OCI-LY3 (cell line): ENCODE data around the gene CREB3.

ENCODE experiments used
- H2AFZ ChIP-seq: fragments of 200-600, 300-600 bp; shearing (Covaris generic); 2 replicates; pipeline ENCODE4 v1.6.0; 2014; ENCODE audit warnings: antibody characterized with exemption, low read depth, low read length
- H3K27ac ChIP-seq: fragments of 200-600, 300-600 bp; sonication (generic); 2 replicates; pipeline ENCODE4 v1.5.1; 2014; ENCODE audit warnings: mild to moderate bottlenecking, low read length, moderate library complexity, mixed read lengths
- H3K27me3 ChIP-seq: fragments of 200-600, 300-600 bp; sonication (generic); 2 replicates; pipeline ENCODE4 v1.6.1; 2014; ENCODE audit warnings: low read depth, low read length, mixed read lengths
- H3K36me3 ChIP-seq: fragments of 200-600, 300-600 bp; sonication (generic); replicated peaks from 2 replicates; pipeline ENCODE3; 2014; ENCODE audit warnings: low read depth, low read length, mixed read lengths
- H3K4me1 ChIP-seq: fragments of 300-600, 200-600 bp; sonication (generic); 2 replicates; pipeline ENCODE4 v1.6.1; 2014; ENCODE audit warnings: low read length, mixed read lengths
- H3K4me2 ChIP-seq: fragments of 200-600, 300-600 bp; sonication (generic); 2 replicates; pipeline ENCODE4 v1.6.1; 2014; ENCODE audit warnings: low read length, mixed read lengths
- H3K4me3 ChIP-seq: fragments of 300-600, 200-600 bp; sonication (generic); 2 replicates; pipeline ENCODE4 v1.5.1; 2014; ENCODE audit warnings: antibody characterized with exemption, mild to moderate bottlenecking, low read length, moderate library complexity
- H3K79me2 ChIP-seq: fragments of 300-600, 200-600 bp; shearing (Covaris generic); 2 replicates; pipeline ENCODE4 v1.6.1; 2014; ENCODE audit warnings: mild to moderate bottlenecking, low read length, mixed read lengths
- H3K9ac ChIP-seq: fragments of 300-600, 200-600 bp; shearing (Covaris generic); 2 replicates; pipeline ENCODE4 v1.6.0; 2014; ENCODE audit warnings: mild to moderate bottlenecking, low read length, moderate library complexity
- H3K9me3 ChIP-seq: fragments of 200-600, 300-600 bp; shearing (Covaris generic); 2 replicates; pipeline ENCODE4 v1.6.1; 2014; ENCODE audit warnings: low read length, mixed read lengths; ENCODE audit not compliant: insufficient read depth
- H4K20me1 ChIP-seq: fragments of 200-600, 300-600 bp; sonication (generic); 2 replicates; pipeline ENCODE4 v1.6.1; 2016; ENCODE audit warnings: low read length, mixed read lengths; ENCODE audit not compliant: insufficient read depth
- CTCF ChIP-seq: fragments of 200-600, 300-600 bp; sonication (generic); IDR thresholded peaks from 2 replicates; pipeline ENCODE4 v1.5.1; 2014; ENCODE audit warnings: antibody characterized with exemption, low read length, low read depth
- EZH2phosphoT487 ChIP-seq: fragments of 200-600 bp; shearing (Covaris generic); IDR thresholded peaks from 2 replicates; pipeline ENCODE4 v1.6.1; 2018; ENCODE audit warnings: antibody characterized with exemption, mixed run types, low read depth

Gene CREB3

DNA sequence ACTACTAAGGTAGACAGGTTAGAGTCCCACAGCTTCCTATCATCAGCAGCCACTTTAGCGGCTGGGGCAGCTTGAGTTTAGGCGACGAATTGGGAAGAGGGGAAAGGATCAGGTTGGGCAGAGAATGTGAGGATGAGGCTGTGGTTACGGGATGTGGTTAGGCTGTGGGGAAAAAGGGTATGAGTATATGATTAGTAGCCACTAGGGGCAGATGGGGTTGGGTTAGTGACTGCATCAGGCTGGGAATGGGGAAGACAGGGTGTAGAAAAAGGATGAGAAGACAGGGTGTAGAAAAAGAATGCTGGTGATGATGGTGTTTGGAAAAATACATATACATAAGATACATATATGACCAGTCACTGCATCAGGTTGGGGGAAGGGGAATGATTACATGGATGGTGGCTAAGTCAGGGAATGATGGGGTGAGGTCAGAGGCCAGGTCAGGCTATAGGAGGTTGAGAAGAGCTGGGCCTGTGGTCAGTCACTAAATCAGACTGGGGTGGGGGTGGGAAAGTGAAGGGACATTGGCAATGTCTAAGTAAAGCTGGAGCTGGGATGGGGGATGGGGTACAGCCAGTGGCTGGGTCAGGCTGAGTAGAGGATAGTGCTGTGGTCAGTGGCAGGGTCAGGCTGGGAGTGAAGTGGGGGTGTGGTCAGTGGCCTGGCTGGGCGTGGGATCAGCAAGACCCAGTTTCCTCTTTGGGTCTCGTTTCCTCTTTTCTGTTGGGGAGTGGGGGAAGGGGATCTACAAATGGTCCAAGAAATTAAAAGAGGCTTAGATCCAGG lies 2.6 kb upstream of the CREB3 start:
- Histone ChIP-seq H3K36me3 (peaks cover 16% of the 10 kb centered on the region), H2AFZ (no peak overlapping the region), H3K27ac (peak overlapping the region; percentile 87), H3K79me2 (peaks cover 68% of the 10 kb centered on the region), H3K4me3 (peak overlapping the region; percentile 94), H3K4me2 (peak overlapping the region; percentile 96), H3K9ac (peak overlapping the region; percentile 92; the same call in 1 of the 2 replicates), H3K4me1 (peaks cover 49% of the 10 kb centered on the region), H4K20me1 (peaks cover 38% of the 10 kb centered on the region), H3K27me3 (no peaks in the 10 kb centered on the region), H3K9me3 (no peaks in the 10 kb centered on the region)
- TF ChIP-seq CTCF (peak; percentile 55), EZH2phosphoT487 (no peak)

- Histone ChIP-seq H3K4me3 (peak overlapping the region; percentile 94), H2AFZ (no peak overlapping the region), H4K20me1 (peaks cover 38% of the 10 kb centered on the region), H3K79me2 (peaks cover 68% of the 10 kb centered on the region), H3K27ac (peak overlapping the region; percentile 87), H3K27me3 (no peaks in the 10 kb centered on the region), H3K4me2 (peak overlapping the region; percentile 96), H3K9me3 (no peaks in the 10 kb centered on the region), H3K9ac (peak overlapping the region; percentile 92), H3K4me1 (peaks cover 49% of the 10 kb centered on the region), H3K36me3 (peaks cover 13% of the 10 kb centered on the region)
- TF ChIP-seq EZH2phosphoT487 = no peak
- TF ChIP-seq CTCF = no peak
These were observed 2.0 kb upstream of the CREB3 start for GRCh38 chr9:35730486-35730854.

DNA sequence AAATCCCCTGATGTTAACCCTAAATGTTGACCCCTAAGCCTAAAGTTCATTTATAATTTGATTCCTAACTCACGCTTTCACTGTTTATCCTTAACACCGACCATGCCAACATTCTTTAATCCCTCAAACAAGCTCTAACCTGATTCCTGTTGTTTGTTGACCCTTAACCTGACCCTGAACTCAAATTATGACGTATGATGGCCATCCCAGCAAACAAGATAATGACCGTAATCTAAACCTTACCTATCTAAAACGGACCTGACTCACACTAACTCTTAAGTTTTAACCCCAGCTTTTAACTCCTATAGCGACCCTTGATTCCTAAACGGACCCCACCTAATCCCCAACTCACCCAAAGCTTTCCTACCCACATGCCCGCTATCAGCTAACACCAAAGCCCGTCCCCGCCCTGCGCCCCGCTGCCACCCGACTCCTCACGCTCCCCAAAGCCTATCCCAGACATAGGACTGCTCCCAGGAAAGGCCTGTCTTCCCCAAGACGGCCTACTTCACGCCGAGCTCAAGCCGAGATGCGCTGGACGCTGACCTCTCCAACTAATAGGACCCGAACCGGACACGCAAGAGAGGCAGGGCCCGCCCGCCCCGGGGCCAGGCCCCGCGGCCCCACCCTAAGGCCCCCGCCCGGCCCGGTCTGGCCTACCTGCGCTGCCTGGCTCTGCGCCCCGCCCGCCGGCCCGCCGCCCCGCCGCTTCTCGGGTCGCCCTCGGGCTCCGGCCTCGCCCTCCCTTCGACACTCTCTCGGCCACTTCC lies 866 bp upstream of the CREB3 start:
- H3K36me3 ChIP-seq = peaks cover 18% of the 10 kb centered on the region
- peaks cover 49% of the 10 kb centered on the region for H3K4me1 ChIP-seq

More for the DNA sequence above, 866 bp upstream of the CREB3 start:
- Histone ChIP-seq H2AFZ (peak overlapping the region; percentile 25; the same call in 1 of the 2 replicates), H3K9me3 (no peaks in the 10 kb centered on the region), H3K27ac (peak overlapping the region; percentile 87), H3K27me3 (no peaks in the 10 kb centered on the region), H3K79me2 (peaks cover 64% of the 10 kb centered on the region), H3K9ac (peak overlapping the region; percentile 92), H4K20me1 (peaks cover 35% of the 10 kb centered on the region), H3K4me2 (peak overlapping the region; percentile 96), H3K4me3 (peak overlapping the region; percentile 94)
- TF ChIP-seq EZH2phosphoT487 = no peak
- TF ChIP-seq CTCF = no peak
